GM19468 (cell line): ENCODE data around the gene UBXN6.

Experiments
- ATAC-seq: cut with Tn5 transposase; IDR thresholded peaks from one replicate; pipeline ENCODE4 v1.9.1; 2021; ENCODE audit warnings: mild to moderate bottlenecking, moderate library complexity, moderate number of reproducible peaks; ENCODE audit not compliant: unreplicated experiment; ENCODE audit errors: extremely low read depth

The UBXN6 gene

DNA sequence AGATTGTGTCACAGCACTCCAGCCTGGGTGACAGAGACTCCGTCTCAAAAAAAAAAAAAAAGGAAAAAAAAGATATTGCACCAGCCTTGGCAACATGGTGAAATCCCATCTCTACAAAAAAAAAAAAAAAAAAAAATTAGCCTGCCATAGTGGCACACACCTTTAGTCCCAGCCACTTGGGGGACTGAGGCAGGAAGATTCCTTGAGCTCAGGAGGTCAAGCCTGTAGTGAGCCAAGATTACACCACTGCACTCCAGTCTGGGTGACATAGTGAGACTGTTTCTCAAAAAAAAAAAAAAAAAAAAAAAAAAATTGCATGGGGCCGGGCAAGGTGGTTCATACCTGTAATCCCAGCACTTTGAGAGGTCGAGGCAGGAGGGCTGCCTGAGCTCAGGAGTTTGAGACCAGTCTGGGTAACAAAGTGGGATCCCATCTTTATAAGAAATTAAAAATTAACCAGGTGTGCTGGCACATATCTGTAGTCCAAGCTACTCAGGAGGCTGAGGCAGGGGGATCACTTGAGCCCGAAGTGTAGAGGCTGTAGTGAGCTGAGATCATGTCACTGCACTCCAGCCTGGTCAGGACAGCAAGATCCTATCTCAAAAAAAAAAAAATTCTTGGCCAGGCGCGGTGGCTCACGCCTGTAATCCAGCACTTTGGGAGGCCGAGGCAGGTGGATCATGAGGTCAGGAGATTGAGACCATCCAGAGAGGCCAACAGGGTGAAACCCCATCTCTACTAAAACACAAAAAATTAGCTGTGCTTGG, 7.4 kb upstream of the UBXN6 start:
- ATAC-seq, result no peak

DNA sequence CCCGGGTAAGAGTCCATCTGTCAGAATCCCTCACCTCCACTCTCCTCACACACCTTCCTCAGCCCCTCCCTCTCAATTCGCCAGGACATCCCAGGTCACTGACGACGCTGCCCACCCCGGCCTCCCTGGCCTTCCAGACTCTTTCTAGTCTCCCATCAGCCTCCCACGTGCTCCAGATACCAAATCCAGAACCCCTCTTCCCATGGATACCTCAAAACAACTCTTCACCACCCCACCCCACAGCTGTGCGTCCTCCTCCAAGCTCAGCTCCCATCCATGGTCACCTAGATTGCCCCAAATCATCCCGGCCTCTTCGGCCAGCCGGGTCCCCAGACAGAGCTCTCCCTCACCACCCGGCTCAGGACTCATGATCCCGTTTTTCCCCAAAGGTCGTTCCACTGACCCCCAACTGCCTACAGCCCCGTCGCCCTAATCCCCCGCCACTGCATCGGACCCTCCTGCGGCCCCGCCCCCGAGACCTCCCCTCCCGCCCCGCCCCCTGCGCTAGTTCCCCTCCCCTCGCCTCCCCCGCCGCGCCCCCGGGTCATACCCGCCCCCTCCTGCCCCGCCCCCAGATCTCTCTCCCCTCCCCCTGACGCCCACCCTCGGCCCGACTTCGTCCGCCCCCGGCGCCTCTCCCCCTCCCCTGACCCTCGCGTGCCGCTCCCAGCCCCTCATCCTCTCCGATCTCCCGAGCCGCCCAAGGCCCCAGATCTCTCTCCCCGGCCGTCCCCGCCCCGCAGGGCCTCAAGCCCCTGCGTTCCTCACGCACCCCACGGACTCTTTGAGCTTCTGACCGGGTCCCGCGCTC, 546 bp downstream of the UBXN6 start:
- ATAC-seq, result no peak

DNA sequence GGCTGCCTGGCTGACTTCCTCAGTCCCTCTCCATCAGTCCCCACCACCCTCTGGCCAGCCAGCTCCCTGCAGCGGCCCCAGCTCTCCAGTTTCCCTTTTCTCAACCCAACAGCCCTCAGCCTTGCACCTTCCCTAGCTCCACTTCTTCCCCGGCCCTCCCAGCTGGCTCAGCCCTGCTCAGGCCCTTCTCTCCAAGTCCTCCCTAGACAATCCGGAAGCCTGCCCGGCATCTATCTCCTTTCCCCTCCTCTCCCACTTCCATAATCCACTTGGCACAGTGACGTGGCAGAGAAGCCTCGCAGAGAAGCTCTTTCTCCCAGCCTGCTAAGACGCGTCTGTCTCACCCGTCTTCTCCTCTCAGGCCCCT, 1.1 kb downstream of the UBXN6 start:
- no peak for ATAC-seq

DNA sequence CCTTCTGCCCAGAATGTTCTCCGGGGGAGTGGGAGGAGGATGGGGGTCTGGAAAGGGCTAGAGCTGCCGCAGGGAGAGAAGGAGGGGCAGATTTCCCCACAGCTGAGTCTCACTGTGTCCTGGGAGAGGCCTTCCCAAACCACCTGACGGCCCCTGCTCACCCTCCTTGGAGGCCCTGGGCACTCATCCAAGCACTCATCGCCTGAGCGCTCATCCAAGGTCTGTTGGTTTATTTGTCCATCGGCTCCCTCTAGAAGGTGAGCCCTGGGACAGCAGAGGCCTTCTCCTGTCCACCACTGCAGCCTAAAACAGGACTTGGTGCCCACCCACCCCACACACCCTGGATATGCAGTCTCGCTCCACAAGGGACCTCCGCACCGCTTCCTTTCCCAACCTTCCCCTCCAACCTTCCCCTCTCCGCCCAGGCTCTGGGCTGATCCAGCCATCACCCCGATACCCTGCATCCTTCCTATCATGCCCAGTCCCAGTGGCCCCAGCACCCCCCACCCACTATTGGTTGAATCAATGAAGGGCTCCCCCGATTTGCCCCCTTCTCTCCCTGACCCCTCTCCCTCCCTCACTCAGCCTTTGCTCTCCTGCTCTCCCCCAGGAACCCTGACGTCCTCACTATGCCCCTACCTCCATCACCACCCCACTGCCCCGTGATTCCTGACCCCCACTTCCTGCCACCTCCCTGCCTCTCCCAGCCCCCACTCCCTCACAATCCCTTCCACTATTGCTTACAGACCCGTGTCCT, 1.7 kb downstream of the UBXN6 start:
- ATAC-seq, result no peak

DNA sequence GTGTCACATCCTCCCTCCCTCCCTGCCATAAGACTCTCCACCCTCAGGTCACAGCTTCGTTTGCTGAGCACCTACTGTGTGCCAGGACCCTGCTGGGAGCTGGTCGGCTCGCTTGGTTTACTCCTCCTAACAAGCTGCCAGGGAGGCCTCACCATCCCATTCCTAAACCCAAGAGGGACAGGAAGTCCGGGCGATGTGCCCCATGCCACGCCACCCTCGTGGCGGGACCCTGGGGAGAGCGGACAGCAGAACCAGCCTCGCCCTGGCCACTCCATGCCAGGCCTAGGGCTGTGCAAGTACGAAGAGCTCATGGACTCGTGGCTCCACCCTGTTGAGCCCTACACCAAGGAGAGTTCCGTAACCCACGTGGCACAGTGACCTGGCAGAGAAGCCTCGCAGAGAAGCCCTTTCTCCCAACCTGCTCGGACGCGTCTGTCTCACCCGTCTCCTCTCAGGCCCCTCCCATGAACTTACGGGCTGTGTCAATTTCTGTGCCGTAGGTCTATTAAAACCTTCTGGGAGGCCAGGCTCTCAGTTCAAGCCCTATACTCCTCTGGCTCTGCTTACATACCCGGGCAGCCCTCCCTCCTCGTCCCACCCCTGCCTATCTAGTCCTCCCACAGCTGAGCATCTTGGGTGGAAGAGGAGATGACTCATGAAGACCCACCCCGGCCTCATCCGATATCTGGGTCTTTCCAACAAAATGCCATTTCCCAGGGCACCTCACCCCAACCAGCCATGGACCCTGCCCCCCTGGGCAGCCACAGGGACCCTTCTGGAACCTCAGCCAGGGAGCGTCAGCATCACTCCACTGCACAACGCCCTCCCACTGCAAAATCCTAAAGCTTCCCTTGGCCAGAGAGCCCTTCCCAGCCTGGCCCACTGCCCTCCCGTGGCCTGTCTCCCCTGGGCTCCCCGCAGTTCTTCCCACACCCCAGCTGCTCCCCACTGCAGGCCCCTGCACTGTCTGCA, 2.6 kb downstream of the UBXN6 start:
- no peak for ATAC-seq

DNA sequence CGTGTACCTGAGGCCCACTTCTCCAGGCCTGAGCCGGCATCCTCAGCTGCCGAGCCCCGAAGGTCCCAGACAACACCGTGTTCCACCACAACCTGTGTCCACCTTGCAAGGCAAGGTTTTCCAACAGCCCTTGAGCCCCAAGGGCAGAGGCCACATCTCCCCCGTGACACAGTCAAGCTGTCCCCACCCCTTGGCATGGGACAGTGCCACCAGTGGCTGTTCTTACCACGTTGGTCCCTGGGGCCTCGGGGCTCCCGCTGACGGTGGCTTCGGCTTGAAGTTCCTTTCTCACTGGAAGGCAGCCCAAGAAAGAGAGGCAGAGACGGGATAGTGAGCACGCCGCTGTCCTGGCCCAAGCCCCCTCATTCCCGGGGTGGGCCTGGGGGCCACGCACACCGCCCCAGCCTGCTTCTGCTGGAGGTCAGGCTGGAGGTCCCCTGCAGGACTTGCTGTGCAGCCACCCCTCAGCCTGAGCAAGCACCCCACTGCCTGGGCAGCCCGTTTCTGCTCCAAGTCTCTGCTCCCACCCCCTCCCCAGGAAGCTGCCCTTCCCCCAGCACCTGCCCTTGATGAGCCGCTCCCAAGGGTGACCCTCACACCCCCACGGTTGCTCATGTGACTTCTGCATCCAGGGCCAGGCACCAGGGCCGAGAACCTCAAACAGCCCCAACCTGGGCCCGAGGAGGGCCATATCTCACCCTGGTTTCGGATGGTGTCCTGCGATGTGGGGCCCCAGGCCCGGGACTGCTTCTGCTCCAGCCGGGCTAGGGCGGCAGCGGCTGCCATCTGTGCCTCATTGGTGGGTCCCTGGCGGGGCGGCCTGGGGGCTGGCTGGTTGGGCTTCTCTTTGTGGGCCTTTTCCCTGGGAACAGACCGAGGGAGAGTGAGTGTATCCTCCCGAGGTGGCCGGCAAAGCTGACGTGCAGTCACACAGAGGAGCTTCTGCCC, 4.1 kb downstream of the UBXN6 start:
- ATAC-seq, result no peak

DNA sequence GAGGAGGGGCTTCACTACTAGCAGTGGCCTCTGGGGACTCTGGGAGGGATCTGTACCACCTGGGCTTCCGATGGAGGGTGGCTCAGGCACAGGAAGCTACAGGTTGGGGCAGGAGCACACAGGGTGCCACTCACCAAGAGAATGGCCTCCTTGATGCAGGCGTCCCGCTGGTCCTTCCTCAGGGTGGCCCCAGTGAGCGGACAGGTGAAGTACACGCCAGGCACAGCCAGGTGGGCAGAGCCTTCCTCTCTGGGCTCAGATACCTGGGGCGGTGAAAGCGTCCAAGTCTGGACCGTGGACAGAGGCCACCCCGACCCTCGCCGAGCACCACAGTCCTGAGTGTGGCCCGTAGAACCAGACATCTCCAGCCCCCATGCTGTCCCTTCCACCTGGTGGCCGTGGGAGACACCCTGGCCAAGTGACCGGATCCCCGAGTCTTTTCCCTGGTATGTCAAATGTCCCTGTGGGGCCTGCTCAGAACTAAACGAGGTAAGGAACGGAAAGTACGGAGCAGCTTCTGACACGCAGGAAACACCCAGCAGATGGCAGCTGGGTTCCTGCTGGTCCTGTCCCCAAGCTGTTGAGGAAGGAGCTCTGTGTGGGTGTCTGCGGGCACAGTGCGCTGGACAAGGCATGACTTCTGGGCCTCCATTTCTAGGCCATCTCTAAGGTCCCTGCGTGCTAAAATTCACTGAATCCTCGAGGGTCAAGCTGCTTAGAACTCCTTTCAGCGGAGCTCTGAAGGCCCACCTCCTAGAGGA, 5.2 kb downstream of the UBXN6 start:
- ATAC-seq, result no peak

DNA sequence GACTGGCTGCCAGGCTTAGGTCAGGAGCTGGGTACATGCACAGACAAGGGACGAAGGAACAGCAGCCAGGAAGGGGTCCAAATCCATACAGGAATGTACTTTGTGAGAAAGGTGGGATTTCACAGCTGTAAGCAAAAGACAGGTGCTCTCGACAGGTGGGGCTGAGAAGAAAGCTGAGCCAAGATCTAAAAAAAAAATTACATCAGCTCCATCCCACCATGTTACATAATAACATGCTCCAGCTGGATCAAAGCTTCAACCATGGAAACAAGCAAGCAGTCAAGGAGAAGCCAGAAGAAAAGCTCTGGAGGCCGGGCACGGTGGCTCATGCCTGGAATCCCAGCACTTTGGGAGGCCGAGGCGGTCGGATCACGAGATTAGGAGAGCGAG, 8.0 kb downstream of the UBXN6 start:
- ATAC-seq, result no peak

DNA sequence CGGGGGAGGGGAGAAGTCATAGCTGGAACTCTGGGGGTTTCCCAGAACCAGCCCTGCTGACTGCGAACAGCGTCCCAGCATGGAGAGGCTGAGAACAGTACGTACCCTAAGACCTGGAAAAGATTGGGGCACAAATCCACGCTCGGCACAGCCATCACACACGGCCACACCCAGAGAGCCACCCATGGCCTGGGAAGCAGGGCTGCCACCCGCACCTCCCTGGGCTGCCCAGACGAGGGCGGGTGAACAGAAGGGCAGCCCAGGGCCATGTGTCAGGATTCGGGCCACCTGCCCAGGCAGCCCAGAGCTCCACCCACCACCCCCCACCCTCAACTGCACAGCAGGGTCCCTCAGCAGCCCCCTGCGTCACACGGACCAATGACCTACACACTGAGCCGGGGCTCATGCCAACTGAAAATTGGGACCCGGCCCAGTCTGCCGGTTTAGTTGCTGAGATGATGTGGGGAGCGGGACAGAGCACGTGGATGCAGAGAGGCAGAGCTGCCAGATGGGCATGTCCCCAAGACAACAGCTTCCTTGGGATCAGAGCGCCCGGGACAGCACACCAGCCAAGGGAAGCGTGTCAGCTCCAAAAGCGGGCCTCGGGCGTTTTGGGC, 8.5 kb downstream of the UBXN6 start:
- ATAC-seq, result no peak

DNA sequence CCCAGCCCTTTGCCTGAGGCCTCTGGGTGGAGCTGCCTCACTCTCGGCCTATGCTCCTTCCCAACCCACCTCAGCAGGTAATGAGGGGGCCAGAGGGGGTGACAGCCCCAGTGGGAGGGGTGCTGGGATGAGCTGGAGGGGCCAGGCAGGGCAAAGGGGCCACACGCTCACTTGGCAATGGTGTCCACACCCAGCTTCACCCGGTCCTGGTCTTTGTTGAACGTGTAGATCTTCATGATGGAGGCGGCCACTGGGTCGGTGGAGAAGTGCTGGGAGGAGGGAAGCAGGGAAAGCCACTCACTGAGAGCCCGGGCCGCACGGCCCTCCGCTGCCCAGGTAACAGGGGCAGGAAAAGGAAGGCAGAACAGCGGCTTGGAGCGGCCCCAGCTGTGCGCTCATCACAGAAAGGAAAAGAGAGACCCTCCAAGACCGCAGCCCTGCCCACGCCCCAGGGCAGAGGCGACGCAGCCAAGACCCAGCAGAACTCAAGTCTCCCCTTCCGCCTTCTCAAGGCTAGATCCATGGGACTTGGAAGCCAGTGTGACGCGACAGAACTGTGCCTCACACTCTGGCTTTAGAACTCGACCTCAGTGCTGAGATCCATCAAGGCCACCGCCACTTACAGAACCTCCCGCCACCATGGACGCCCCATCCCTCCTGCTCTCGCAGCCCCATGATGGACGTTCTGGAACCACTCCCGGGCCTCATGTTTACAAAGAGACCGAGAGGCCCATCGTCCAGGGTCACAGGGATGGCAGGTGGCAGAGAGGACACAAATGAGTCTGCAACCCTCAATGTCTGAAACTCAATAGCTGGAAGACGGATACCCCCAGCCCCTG, 9.2 kb downstream of the UBXN6 start:
- no peak for ATAC-seq

DNA sequence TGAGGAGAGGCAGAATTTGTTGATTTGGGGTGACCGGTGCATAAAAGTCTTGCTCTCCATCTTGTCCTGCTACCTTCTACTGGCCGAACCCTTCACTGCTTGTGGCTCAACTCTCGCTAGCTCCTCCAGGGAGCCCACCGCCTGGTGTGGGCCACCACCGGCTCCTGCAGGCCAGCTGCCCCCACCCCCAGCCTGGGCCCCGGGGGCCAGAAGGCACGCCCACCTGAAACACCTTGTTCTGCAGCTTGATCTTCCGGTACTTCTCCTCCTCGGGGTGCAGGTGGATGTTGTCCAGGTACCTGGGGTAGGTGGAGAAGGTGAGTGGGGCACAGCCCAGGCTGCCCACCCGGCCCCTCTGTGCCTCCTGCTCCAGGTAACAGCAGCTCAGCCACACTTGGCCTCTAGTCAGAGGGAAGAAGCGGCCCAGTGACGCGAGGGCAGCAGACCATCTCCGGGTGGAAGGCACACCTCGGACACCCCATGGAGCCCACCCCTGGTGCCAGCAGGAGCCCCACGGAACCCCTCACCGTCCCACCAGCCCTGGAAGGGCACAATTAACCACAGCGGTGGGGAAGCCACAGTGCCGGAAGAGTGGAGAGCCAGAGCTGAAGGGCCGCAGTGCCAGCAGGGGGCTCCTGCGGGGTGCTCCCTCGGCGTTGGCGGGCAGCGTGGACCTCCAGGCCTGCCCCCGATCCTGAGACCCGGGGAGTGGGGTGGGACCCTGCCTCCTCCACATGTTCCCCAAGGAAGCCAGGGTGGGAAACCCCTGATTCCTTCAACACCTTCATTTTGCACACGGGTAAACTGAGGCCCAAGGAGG, 10.1 kb downstream of the UBXN6 start:
- ATAC-seq, result no peak

DNA sequence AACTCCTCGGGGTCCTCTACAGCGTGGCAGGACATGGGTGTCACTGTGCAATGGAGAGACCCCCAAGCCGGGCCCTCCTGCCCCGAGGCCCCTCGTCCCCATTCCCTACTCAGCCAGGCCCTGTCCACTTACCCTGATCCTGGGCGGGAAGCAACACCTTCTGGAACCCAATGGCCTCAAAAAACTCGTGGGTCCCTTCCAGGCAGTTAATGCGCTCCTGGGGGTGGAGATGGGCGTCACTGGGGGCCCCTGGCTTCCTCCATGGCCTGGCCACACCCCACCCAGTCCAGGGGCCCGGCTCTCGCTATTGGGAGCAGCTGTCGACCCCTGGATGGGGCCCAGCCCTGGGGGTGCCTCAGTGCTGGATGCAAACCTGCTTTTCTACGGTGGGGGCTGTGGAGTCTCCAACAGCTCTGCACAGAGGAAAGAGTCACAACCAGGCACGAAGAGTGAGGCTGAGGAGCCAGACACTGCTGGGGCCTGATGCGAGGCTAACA, 10.8 kb downstream of the UBXN6 start:
- no peak for ATAC-seq

DNA sequence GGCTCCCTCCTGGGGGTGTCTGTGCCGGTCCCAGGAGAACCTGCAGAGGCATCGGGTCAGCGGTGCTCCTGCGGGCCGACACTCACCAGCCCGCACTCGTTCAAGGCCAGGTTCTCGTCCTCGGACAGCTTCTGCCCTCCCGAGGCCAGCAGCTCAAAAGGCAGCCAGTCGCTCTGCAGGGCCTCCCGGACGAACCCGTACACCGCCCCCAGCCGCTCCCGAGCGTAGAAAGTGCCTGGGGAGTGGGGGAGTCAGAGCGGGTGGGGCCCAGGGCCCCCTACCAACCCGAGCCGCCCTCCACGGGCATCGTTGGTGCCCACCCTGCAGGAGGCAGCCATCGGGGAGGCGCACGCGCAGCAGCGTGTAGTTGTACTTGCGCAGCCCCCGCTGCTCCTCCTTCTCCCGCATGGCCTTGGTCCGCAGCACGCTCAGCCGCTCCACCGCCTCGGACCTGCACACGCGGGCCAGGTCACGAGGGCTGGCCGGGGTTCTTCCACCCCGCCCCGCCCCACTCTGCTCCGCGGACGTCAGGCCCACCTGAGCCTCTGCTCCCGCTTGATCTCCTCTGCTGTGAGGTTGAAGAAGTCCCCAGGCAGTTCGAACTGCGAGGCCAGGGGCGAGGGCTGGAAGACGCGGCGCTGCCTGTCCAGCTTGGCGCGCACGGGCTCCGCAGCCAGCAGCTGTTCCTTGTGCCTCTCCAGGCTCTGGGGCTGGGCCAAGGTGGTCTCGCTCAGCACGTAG, 11.5 kb downstream of the UBXN6 start:
- no peak for ATAC-seq

DNA sequence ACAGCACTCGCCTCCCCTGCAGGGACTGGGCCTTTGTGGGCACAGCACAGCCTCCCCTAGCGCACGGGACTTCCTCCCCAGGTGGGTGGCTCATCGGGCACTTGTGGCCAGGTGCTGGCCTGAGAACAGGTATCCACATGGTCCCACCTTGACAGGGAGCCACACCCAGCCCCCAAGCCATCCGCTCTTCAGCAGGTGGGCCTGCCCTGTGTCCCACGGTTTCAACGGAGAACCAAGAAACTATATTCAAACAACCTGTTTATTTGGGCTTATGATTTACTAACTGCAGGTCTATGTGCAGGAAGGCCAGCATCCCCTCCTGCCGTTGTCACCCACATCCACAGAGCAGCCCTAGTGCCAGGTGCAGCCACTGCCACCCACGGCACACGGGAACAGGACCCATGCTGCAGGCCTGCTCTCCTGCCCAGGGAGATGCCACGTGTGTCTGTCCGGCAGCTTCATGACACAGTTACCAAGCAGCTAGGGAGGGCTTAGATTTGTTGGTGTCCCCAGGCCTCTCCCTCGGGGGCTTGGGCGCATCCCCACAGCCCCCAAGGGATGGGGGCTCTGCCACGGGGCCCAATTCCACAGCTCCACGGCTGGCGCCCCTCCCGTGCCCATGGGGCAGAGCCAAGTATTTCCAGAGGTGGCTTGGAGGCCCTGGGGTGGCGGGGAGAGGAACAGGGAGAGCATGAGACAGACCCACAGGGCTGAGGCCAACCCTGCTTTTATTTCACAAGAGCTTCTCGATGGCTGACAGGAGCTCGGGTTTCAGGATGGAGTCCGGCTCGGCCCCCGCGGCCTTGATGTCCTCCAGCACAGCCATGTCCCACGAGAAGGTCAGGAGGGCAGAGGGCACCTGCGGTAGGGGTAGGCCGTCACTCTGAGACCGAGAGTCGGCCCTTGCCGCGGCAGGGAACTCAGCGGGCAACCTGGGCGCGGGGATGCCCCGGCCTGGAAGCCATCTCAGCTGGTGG, 12.5 kb downstream of the UBXN6 start:
- no peak for ATAC-seq
